ENCODE results near the gene CACNG7.

The CACNG7 gene

DNA sequence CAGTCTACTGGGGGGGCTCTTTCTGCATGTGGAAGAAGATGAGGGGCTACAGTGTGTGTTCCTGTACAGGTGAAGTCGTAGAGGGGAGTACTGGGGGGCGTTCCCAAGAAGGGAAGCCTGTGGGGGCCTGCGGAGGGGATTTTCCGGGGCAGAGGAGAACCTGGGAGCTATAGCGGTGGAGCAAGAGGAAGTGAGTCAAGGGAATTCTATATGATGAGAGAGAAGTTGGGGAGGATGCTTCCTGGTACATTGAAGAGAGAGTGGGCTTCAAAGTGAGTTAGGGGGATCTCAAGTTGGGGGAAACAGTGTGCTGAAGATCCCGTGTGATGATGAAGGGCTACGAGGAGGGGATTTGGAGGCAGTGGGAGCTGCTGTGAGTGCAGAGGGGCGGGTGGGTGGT is 51.8 kb downstream of the CACNG7 start:
- DNase-seq (ENCODE audit: insufficient read length) (no peak), FAIRE-seq (no peak)
- no peak for TF ChIP-seq POLR2A (IDR thresholded peaks at IDR 0.05; ENCODE audit: low read depth, low read length)
- no peak for TF ChIP-seq POLR2AphosphoS5 (IDR thresholded peaks at IDR 0.05; ENCODE audit: low read depth, low read length)
- no peak for TF ChIP-seq TAF1 (IDR thresholded peaks at IDR 0.05; ENCODE audit: borderline replicate concordance, low read depth, low read length)

- FAIRE-seq (no peak), DNase-seq (ENCODE audit: insufficient read length) (no peak)
- TF ChIP-seq POLR2A (IDR thresholded peaks at IDR 0.05; ENCODE audit: low read depth, low read length) (no peak), POLR2AphosphoS5 (IDR thresholded peaks at IDR 0.05; ENCODE audit: low read depth, low read length) (no peak), TAF1 (IDR thresholded peaks at IDR 0.05; ENCODE audit: borderline replicate concordance, low read depth, low read length) (no peak)
Measured at GRCh38 chr19:53961523-53962356, 52.7 kb downstream of the CACNG7 start.

- no peak for TF ChIP-seq TAF1 (IDR thresholded peaks at IDR 0.05; ENCODE audit: borderline replicate concordance, low read depth, low read length)
- TF ChIP-seq POLR2AphosphoS5 (IDR thresholded peaks at IDR 0.05; ENCODE audit: low read depth, low read length) = no peak
- TF ChIP-seq POLR2A (IDR thresholded peaks at IDR 0.05; ENCODE audit: low read depth, low read length) = no peak
- DNase-seq (ENCODE audit: insufficient read length) = no peak
- no peak for FAIRE-seq
Measured at GRCh38 chr19:53962887-53963431, 53.9 kb downstream of the CACNG7 start, which contains the start of gene CACNG8. Gene CACNG8, plus strand, starts transcription at chr19:53962937.

DNA sequence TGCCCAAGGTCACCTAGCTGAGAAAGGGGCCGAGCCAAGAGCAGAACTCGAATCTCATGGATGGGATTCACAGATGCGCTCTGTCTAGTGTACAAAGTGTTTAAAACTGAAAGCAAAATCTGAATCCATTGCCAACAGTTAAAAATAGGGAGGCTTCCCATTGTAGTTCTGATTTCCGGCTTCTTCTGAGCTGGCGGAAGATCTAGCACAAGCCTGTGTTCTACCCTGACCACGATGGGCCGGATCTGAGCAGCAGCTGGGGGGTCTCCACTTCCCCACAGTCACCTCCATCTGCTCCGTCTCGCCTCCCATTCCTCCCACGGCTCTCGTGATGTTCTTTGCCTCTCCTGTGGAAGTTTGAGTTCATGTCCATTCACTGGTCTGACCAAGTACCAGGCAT is 56.0 kb downstream of the CACNG7 start:
- no peak for DNase-seq (ENCODE audit: insufficient read length)
- TF ChIP-seq POLR2AphosphoS5 (IDR thresholded peaks at IDR 0.05; ENCODE audit: low read depth, low read length) = no peak
- TF ChIP-seq POLR2A (IDR thresholded peaks at IDR 0.05; ENCODE audit: low read depth, low read length) = no peak
- no peak for TF ChIP-seq TAF1 (IDR thresholded peaks at IDR 0.05; ENCODE audit: borderline replicate concordance, low read depth, low read length)
- FAIRE-seq = no peak

DNA sequence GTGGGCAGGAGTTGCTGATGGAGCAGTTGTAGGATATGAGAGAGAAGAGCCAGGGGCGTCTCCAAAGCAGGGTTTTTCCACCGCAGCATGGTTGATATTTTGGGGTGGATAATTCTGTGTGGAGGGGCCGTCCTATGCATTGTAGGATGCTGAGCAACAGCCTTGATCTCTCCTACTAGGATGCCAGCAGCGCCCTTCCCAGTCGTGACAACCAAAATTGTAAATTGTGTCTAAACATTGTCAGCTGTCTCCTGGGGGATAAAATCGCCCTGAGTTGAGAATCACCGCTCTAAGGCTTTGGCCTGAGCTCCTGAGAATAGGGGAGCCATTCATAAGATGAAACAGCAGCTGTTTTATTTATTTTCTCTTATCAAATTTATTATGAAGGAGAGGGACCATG is 57.9 kb downstream of the CACNG7 start:
- DNase-seq (ENCODE audit: insufficient read length) (no peak), FAIRE-seq (no peak)
- no peak for TF ChIP-seq POLR2AphosphoS5 (IDR thresholded peaks at IDR 0.05; ENCODE audit: low read depth, low read length)
- TF ChIP-seq POLR2A (IDR thresholded peaks at IDR 0.05; ENCODE audit: low read depth, low read length) = no peak
- TF ChIP-seq TAF1 (IDR thresholded peaks at IDR 0.05; ENCODE audit: borderline replicate concordance, low read depth, low read length) = no peak

GRCh38 chr19:53969366-53969765 is 60.3 kb downstream of the CACNG7 start:
- DNase-seq (ENCODE audit: insufficient read length) = no peak
- no peak for FAIRE-seq
- TF ChIP-seq TAF1 (IDR thresholded peaks at IDR 0.05; ENCODE audit: borderline replicate concordance, low read depth, low read length) (no peak), POLR2A (IDR thresholded peaks at IDR 0.05; ENCODE audit: low read depth, low read length) (no peak), POLR2AphosphoS5 (IDR thresholded peaks at IDR 0.05; ENCODE audit: low read depth, low read length) (no peak)

DNA sequence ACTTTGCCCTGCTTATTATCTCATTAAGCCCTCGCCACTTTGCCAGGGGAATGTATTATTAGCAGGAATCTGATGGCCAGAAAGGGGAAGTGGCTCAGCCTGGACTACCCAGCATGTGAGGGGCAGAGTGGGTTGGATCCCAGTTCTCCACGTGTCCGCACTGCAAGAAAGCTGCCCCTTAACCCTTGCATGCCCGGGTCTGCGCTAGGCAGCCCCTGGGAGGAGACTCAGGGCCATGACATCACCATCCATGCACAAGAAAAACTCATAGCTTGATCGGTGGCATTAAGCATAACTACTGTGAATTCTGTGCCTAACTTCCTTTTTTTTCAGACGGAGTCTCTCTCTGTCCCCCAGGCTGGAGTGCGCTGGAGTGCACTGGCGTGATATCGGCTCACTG is 62.6 kb downstream of the CACNG7 start:
- DNase-seq (ENCODE audit: insufficient read length) = no peak
- FAIRE-seq = no peak
- TF ChIP-seq TAF1 (IDR thresholded peaks at IDR 0.05; ENCODE audit: borderline replicate concordance, low read depth, low read length) (no peak), POLR2AphosphoS5 (IDR thresholded peaks at IDR 0.05; ENCODE audit: low read depth, low read length) (no peak), POLR2A (IDR thresholded peaks at IDR 0.05; ENCODE audit: low read depth, low read length) (no peak)

DNA sequence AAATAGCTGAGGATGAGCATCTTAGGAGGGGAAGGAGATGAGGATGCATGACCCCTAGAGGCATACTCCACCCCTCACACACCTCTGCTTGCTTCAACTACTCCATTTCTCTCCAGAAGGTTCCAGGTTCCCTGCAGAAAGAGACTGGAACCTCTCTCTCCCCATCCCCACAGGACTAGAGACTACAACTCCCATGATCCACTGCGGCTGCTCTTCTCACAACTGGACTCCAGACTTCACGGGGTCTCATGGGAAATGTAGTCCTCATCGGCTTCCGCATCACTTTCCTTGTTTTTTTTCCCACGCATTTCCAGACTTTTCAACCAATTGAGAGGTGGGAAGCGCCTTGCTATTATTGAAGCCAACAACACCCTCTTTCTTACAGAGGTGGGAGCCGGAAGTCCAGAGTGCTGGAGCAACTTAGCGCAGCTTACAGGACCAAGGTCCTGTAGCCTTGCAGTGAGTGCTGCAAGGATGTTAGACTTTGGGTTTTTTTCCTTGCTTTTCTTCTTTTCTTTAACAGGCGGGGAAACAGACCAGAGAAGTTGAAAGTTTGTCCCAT is 68.4 kb downstream of the CACNG7 start:
- no peak for TF ChIP-seq POLR2A (IDR thresholded peaks at IDR 0.05; ENCODE audit: low read depth, low read length)
- no peak for TF ChIP-seq POLR2AphosphoS5 (IDR thresholded peaks at IDR 0.05; ENCODE audit: low read depth, low read length)
- no peak for TF ChIP-seq TAF1 (IDR thresholded peaks at IDR 0.05; ENCODE audit: borderline replicate concordance, low read depth, low read length)
- DNase-seq (ENCODE audit: insufficient read length) (no peak), FAIRE-seq (no peak)

DNA sequence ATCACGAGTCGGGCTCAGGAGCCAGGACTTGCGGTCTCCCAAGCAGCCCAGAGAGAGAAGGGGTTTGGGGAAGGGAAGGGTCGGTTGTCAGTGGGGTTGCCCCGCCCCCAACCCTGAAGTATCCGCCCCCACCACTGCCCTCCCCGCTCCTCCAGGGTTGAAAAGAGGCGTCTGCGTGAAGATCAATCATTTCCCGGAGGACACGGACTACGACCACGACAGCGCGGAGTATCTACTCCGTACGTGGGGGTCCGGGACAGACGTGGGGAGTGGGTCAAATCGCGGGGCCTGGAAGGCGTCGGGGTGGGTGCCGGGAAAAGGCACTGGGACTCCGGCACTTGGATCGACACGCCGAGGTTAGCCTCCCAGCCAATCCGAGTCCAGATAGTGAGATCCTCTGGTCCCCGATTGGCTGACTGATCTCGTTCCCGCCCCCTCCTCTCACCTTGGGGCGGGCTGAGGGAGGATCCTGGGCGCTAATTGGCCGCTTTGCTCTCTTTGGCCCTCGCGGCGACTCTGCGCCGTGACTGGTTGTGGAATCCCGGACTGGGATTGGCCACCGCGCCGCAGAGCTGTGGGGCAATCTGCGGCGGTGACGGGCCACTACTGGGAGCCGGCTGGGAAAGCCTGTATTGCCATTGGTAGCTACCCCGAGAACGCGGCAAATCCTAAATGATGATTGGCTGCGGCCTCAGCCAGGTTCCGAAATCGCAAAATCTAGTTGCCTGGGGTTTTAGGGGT is 69.1 kb downstream of the CACNG7 start:
- FAIRE-seq = no peak
- no peak for DNase-seq (ENCODE audit: insufficient read length)
- no peak for TF ChIP-seq POLR2A (IDR thresholded peaks at IDR 0.05; ENCODE audit: low read depth, low read length)
- no peak for TF ChIP-seq TAF1 (IDR thresholded peaks at IDR 0.05; ENCODE audit: borderline replicate concordance, low read depth, low read length)
- no peak for TF ChIP-seq POLR2AphosphoS5 (IDR thresholded peaks at IDR 0.05; ENCODE audit: low read depth, low read length)

GRCh38 chr19:53978975-53979801 is 70.1 kb downstream of the CACNG7 start:
- no peak for DNase-seq (ENCODE audit: insufficient read length)
- FAIRE-seq = no peak
- no peak for TF ChIP-seq POLR2A (IDR thresholded peaks at IDR 0.05; ENCODE audit: low read depth, low read length)
- no peak for TF ChIP-seq POLR2AphosphoS5 (IDR thresholded peaks at IDR 0.05; ENCODE audit: low read depth, low read length)
- no peak for TF ChIP-seq TAF1 (IDR thresholded peaks at IDR 0.05; ENCODE audit: borderline replicate concordance, low read depth, low read length)
